ENCODE measurements around the gene C5orf46.

DNA sequence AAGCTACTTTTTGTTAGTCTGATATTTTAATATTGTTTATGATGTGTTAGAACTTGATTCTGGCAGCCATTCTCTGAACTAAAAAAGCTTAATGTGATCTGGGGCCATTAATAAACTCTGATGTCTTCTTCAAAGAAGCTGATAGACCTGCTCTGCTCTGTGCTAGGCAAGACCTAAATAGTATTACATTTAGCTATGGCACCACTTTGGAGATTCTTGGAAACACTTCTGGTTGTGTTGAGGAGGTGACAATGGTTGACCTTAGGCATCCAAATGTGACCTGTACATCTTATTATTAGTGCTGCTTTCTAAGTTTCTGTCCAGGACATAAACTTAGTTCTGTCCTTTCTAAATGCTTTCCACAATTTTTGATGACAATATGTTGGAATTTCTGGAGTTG is 49.5 kb downstream of the C5orf46 start:
- no peak for TF ChIP-seq POLR2AphosphoS5 (IDR thresholded peaks at IDR 0.05)
- no peak for TF ChIP-seq POLR2A (IDR thresholded peaks at IDR 0.05)

Measured in prostate gland (tissue), 1 donor.